Measurements from ENCODE around the gene TRAPPC3L.

Gene TRAPPC3L

GRCh38 chr6:116580198-116580597 is 34.7 kb upstream of the TRAPPC3L start:
- peaks cover 56% of the 10 kb centered on the region for H3K79me2 ChIP-seq (ENCODE audit: low read length)
- no peak overlapping the region for H3K9ac ChIP-seq (ENCODE audit: low read length)
- no peak overlapping the region for H3K4me2 ChIP-seq (ENCODE audit: low read depth, low read length)
- no peak for DNase-seq
- no peaks in the 10 kb centered on the region for H3K9me3 ChIP-seq (replicated peaks; ENCODE audit: insufficient read depth, low read length)
- H4K20me1 ChIP-seq (ENCODE audit: insufficient read depth, low read length) = no peaks in the 10 kb centered on the region; the same call in none of the 2 replicates
- no peaks in the 10 kb centered on the region for H3F3A ChIP-seq (ENCODE audit: insufficient read depth, low read length)
- no peaks in the 10 kb centered on the region for H3K9me2 ChIP-seq (replicated peaks; ENCODE audit: insufficient read depth, low read length)
- H3K27me3 ChIP-seq (replicated peaks; ENCODE audit: insufficient read depth, low read length) = no peaks in the 10 kb centered on the region
- TF ChIP-seq EZH2phosphoT487 (IDR thresholded peaks at IDR 0.05; ENCODE audit: low read length) (no peak), CTCF (IDR thresholded peaks at IDR 0.05; ENCODE audit: low read length) (no peak), EZH2 (optimal IDR thresholded peaks at IDR 0.05; ENCODE audit: low read depth, low read length) (no peak)
- no peak overlapping the region for H3K4me3 ChIP-seq (ENCODE audit: low read length)
- no peaks in the 10 kb centered on the region for H3K4me1 ChIP-seq (ENCODE audit: low read length)
- no peak overlapping the region for H3K27ac ChIP-seq (ENCODE audit: low read length)
- H3K36me3 ChIP-seq (replicated peaks; ENCODE audit: insufficient read depth, low read length) = no peaks in the 10 kb centered on the region; the same call in 1 of the 2 replicates
- no peak overlapping the region for H2AFZ ChIP-seq (ENCODE audit: low read length)

GRCh38 chr6:116579143-116579542 is 33.7 kb upstream of the TRAPPC3L start:
- Histone ChIP-seq H4K20me1 (ENCODE audit: insufficient read depth, low read length) (no peaks in the 10 kb centered on the region; the same call in none of the 2 replicates), H3F3A (ENCODE audit: insufficient read depth, low read length) (no peaks in the 10 kb centered on the region), H3K79me2 (ENCODE audit: low read length) (peaks cover 66% of the 10 kb centered on the region), H3K4me3 (ENCODE audit: low read length) (no peak overlapping the region), H3K9ac (ENCODE audit: low read length) (no peak overlapping the region), H3K4me2 (ENCODE audit: low read depth, low read length) (no peak overlapping the region), H3K27ac (ENCODE audit: low read length) (no peak overlapping the region), H3K9me3 (replicated peaks; ENCODE audit: insufficient read depth, low read length) (no peaks in the 10 kb centered on the region), H3K27me3 (replicated peaks; ENCODE audit: insufficient read depth, low read length) (no peaks in the 10 kb centered on the region), H3K9me2 (replicated peaks; ENCODE audit: insufficient read depth, low read length) (no peaks in the 10 kb centered on the region), H2AFZ (ENCODE audit: low read length) (no peak overlapping the region), H3K4me1 (ENCODE audit: low read length) (no peaks in the 10 kb centered on the region), H3K36me3 (replicated peaks; ENCODE audit: insufficient read depth, low read length) (no peaks in the 10 kb centered on the region; the same call in 1 of the 2 replicates)
- TF ChIP-seq EZH2phosphoT487 (IDR thresholded peaks at IDR 0.05; ENCODE audit: low read length) = no peak
- DNase-seq = no peak

GRCh38 chr6:116578335-116578734 is 32.9 kb upstream of the TRAPPC3L start:
- H3K4me1 ChIP-seq (ENCODE audit: low read length) = no peaks in the 10 kb centered on the region
- H3K4me2 ChIP-seq (ENCODE audit: low read depth, low read length) = no peak overlapping the region
- H3K36me3 ChIP-seq (replicated peaks; ENCODE audit: insufficient read depth, low read length) = no peaks in the 10 kb centered on the region; the same call in 1 of the 2 replicates
- no peaks in the 10 kb centered on the region for H3K9me3 ChIP-seq (replicated peaks; ENCODE audit: insufficient read depth, low read length)
- no peaks in the 10 kb centered on the region for H3F3A ChIP-seq (ENCODE audit: insufficient read depth, low read length)
- H3K9ac ChIP-seq (ENCODE audit: low read length) = no peak overlapping the region
- no peak overlapping the region for H2AFZ ChIP-seq (ENCODE audit: low read length)
- no peak for DNase-seq
- TF ChIP-seq CTCF (IDR thresholded peaks at IDR 0.05; ENCODE audit: low read length) = no peak
- TF ChIP-seq EZH2phosphoT487 (IDR thresholded peaks at IDR 0.05; ENCODE audit: low read length) = no peak
- TF ChIP-seq EZH2 (optimal IDR thresholded peaks at IDR 0.05; ENCODE audit: low read depth, low read length) = no peak
- H4K20me1 ChIP-seq (ENCODE audit: insufficient read depth, low read length) = no peaks in the 10 kb centered on the region; the same call in none of the 2 replicates
- H3K27me3 ChIP-seq (replicated peaks; ENCODE audit: insufficient read depth, low read length) = no peaks in the 10 kb centered on the region
- peaks cover 71% of the 10 kb centered on the region for H3K79me2 ChIP-seq (ENCODE audit: low read length)
- no peak overlapping the region for H3K4me3 ChIP-seq (ENCODE audit: low read length)
- H3K27ac ChIP-seq (ENCODE audit: low read length) = no peak overlapping the region
- H3K9me2 ChIP-seq (replicated peaks; ENCODE audit: insufficient read depth, low read length) = no peaks in the 10 kb centered on the region

GRCh38 chr6:116577486-116577885 is 32.0 kb upstream of the TRAPPC3L start:
- no peak overlapping the region for H2AFZ ChIP-seq (ENCODE audit: low read length)
- H3K36me3 ChIP-seq (replicated peaks; ENCODE audit: insufficient read depth, low read length) = no peaks in the 10 kb centered on the region; the same call in 1 of the 2 replicates

More at GRCh38 chr6:116577486-116577885, 32.0 kb upstream of the TRAPPC3L start:
- no peaks in the 10 kb centered on the region for H3F3A ChIP-seq (ENCODE audit: insufficient read depth, low read length)
- no peaks in the 10 kb centered on the region for H3K27me3 ChIP-seq (replicated peaks; ENCODE audit: insufficient read depth, low read length)
- DNase-seq = no peak
- no peak overlapping the region for H3K27ac ChIP-seq (ENCODE audit: low read length)
- H3K9ac ChIP-seq (ENCODE audit: low read length) = no peak overlapping the region
- TF ChIP-seq CTCF (IDR thresholded peaks at IDR 0.05; ENCODE audit: low read length) = no peak
- no peak for TF ChIP-seq EZH2phosphoT487 (IDR thresholded peaks at IDR 0.05; ENCODE audit: low read length)
- TF ChIP-seq EZH2 (optimal IDR thresholded peaks at IDR 0.05; ENCODE audit: low read depth, low read length) = no peak
- H3K79me2 ChIP-seq (ENCODE audit: low read length) = peaks cover 80% of the 10 kb centered on the region
- peaks cover 7% of the 10 kb centered on the region; the same call in 1 of the 2 replicates for H3K4me1 ChIP-seq (ENCODE audit: low read length)
- no peak overlapping the region for H3K4me3 ChIP-seq (ENCODE audit: low read length)
- no peak overlapping the region for H3K4me2 ChIP-seq (ENCODE audit: low read depth, low read length)
- H4K20me1 ChIP-seq (ENCODE audit: insufficient read depth, low read length) = no peaks in the 10 kb centered on the region; the same call in none of the 2 replicates
- H3K9me2 ChIP-seq (replicated peaks; ENCODE audit: insufficient read depth, low read length) = no peaks in the 10 kb centered on the region
- H3K9me3 ChIP-seq (replicated peaks; ENCODE audit: insufficient read depth, low read length) = no peaks in the 10 kb centered on the region
